Neural crest cell (in vitro differentiated cells): ENCODE data around the gene KBTBD12. TPM values are rescaled to one million over a fixed set of nuclear protein-coding genes. Genes with fewer than 3 reads are reported as not detected.
"Not testable (repeated sequence)": the region's sequence is repeated elsewhere in the genome, so short reads cannot be mapped to it uniquely, and the experiment has no call there.

ENCODE experiments used
- DNase-seq: peaks from one replicate; pipeline ENCODE4 v3.0.0; 2021; ENCODE audit warnings: low read depth, mixed read lengths, low spot score
- H3K27ac Mint-ChIP-seq: one replicate; pipeline ENCODE4 v1.8.0; 2021; ENCODE audit warnings: mild to moderate bottlenecking, mixed read lengths; ENCODE audit not compliant: unreplicated experiment
- H3K27me3 Mint-ChIP-seq: 2 replicates; pipeline ENCODE4 v1.8.0; 2021; ENCODE audit warnings: low read depth, mild to moderate bottlenecking, mixed read lengths
- H3K36me3 Mint-ChIP-seq: 2 replicates; pipeline ENCODE4 v1.8.0; 2021; ENCODE audit warnings: low read depth, mild to moderate bottlenecking, mixed read lengths
- H3K4me1 Mint-ChIP-seq: 2 replicates; pipeline ENCODE4 v1.8.0; 2021; ENCODE audit warnings: mixed read lengths
- H3K4me3 Mint-ChIP-seq: one replicate; pipeline ENCODE4 v1.8.0; 2021; ENCODE audit warnings: mild to moderate bottlenecking, mixed read lengths
- H3K9me3 Mint-ChIP-seq: 2 replicates; pipeline ENCODE4 v1.8.0; 2021; ENCODE audit warnings: mixed read lengths
- CTCF ChIP-seq: fragments of 200-600 bp; sonication (generic); conservative IDR thresholded peaks from 2 replicates; pipeline ENCODE4 v1.5.0; 2021; ENCODE audit warnings: antibody characterized with exemption, mild to moderate bottlenecking
- long read RNA-seq: library from polyadenylated mRNA; unstranded; transcript quantifications from one replicate; pipeline ENCODE4 v2.0.0, GENCODE V29; 2020
- total RNA-seq: library from RNA; stranded (reverse); gene quantifications from 2 replicates; pipeline ENCODE4 v1.2.1, GENCODE V29; 2021

KBTBD12 gene
- total RNA-seq = not detected in 2 replicates
- long read RNA-seq = 0 reads

DNA sequence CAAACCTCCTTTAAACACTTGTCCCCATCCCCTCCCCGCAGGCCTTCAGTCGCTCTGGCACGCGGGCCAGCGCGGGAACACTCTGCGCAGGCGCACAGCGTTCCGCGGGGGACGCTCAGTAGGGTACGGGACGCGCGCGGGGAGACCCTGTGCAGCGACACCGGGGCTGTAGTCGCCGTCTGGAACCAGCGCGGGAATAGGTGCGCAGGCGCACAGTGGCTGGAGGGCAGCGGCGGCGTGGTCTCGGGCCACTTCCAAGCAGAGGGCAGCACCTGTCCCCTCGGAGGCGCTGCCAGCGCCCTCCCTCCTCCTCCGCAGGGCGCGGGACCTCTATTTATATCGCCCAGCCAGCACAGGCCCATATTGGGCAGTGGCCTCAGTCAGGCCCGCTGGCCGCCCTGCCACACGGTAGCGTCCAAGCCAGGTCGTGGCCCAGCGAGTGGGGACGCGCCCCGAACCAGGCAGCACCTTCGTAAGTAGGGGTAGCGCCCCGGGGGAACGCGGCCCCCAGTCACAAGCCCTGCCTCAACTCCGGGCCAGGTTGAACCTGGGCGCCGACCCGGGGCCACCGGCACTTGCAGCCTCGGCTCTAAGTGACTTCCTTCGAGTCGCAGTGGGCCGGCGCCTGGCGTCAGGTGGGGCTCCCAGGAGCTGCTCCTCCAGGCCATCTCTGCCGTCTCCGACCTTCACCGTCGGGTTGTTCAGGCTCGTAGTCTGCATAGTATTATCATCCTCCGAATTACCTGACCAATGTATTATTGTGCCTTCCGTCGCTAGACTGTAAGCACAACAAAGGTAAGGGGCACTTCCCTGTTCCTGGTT, at the start of gene KBTBD12:
Gene KBTBD12, plus strand, starts transcription at position 118 of the 822 bp plus-strand sequence. CDS start 7,830 bp downstream, outside the sequence.
- Mint-ChIP-seq H3K27ac (no peak within 1 kb of the TSS), H3K36me3 (no peaks in the 10 kb centered on the region), H3K27me3 (no peaks in the 10 kb centered on the region), H3K4me1 (peaks cover 11% of the 10 kb centered on the region), H3K4me3 (no peak within 1 kb of the TSS), H3K9me3 (no peaks in the 10 kb centered on the region)
- DNase-seq = no peak
- TF ChIP-seq CTCF = no peak

DNA sequence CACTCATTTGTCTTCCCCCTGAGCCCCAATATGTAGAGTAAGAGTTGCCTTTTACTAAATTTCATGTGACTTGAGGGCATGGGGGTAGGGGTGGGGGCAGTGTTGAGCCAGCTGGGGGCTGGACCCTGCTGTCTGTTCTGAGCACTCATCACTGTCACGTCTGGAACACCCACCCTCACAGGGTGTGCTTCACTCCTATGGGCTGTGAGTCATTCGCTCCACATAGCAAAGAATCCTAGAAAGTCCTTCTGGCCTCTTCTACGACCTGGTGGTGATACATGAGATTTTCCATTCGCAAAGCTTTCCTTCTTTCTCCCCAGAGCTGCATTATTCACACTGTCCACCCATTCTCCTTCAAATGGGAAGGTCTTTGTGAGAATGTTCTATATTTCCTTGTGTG, 49.1 kb upstream of the KBTBD12 start:
- no peaks in the 10 kb centered on the region for H3K27me3 Mint-ChIP-seq
- no peak for TF ChIP-seq CTCF
- no peak overlapping the region for H3K4me3 Mint-ChIP-seq
- H3K9me3 Mint-ChIP-seq = no peaks in the 10 kb centered on the region
- no peak for DNase-seq
- no peaks in the 10 kb centered on the region for H3K4me1 Mint-ChIP-seq
- no peak overlapping the region for H3K27ac Mint-ChIP-seq
- no peaks in the 10 kb centered on the region for H3K36me3 Mint-ChIP-seq

GRCh38 chr3:127867412-127867811, 47.6 kb upstream of the KBTBD12 start:
- no peak for TF ChIP-seq CTCF
- Mint-ChIP-seq H3K9me3 (no peaks in the 10 kb centered on the region), H3K36me3 (no peaks in the 10 kb centered on the region), H3K4me3 (no peak overlapping the region), H3K27ac (no peak overlapping the region), H3K27me3 (no peaks in the 10 kb centered on the region), H3K4me1 (no peaks in the 10 kb centered on the region)
- DNase-seq = no peak

GRCh38 chr3:127867986-127868385, 47.0 kb upstream of the KBTBD12 start:
- no peaks in the 10 kb centered on the region for H3K9me3 Mint-ChIP-seq
- no peak overlapping the region for H3K4me3 Mint-ChIP-seq
- no peaks in the 10 kb centered on the region for H3K36me3 Mint-ChIP-seq
- DNase-seq = no peak
- no peaks in the 10 kb centered on the region for H3K27me3 Mint-ChIP-seq
- no peaks in the 10 kb centered on the region for H3K4me1 Mint-ChIP-seq
- no peak overlapping the region for H3K27ac Mint-ChIP-seq
- TF ChIP-seq CTCF = no peak

GRCh38 chr3:127870156-127870555, 44.9 kb upstream of the KBTBD12 start:
- H3K4me3 Mint-ChIP-seq = no peak overlapping the region
- no peak overlapping the region for H3K27ac Mint-ChIP-seq
- DNase-seq = no peak
- H3K36me3 Mint-ChIP-seq = no peaks in the 10 kb centered on the region
- TF ChIP-seq CTCF = no peak
- H3K27me3 Mint-ChIP-seq = no peaks in the 10 kb centered on the region
- H3K4me1 Mint-ChIP-seq = no peaks in the 10 kb centered on the region
- H3K9me3 Mint-ChIP-seq = no peaks in the 10 kb centered on the region

DNA sequence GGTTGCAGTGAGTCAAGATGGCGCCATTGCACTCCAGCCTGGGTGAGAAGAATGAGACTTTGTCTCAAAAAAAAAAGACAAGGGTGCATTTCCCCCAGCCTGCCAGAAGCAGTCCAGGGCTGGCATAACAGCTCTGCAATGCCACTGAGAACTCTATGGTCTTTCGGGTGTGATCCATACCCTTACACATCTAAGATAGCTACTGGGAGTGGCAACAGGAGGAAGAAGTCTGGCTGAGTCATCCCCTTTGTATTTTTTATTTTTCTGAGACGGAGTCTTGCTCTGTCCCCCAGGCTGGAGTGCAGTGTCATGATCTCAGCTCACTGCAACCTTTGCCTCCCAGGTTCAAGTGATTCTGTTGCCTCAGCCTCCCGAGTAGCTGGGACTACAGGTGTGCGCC, 40.9 kb upstream of the KBTBD12 start:
- not testable (repeated sequence) for H3K4me1 Mint-ChIP-seq, H3K9me3 Mint-ChIP-seq, DNase-seq, H3K4me3 Mint-ChIP-seq, H3K27ac Mint-ChIP-seq, H3K36me3 Mint-ChIP-seq, H3K27me3 Mint-ChIP-seq
